HG03159 (cell line): ENCODE measurements around the gene PRSS33.

Experiments used
- ATAC-seq: cut with Tn5 transposase; IDR thresholded peaks from one replicate; pipeline ENCODE4 v1.9.1; 2021; ENCODE audit warnings: mild to moderate bottlenecking, moderate library complexity; ENCODE audit not compliant: unreplicated experiment

PRSS33 gene

DNA sequence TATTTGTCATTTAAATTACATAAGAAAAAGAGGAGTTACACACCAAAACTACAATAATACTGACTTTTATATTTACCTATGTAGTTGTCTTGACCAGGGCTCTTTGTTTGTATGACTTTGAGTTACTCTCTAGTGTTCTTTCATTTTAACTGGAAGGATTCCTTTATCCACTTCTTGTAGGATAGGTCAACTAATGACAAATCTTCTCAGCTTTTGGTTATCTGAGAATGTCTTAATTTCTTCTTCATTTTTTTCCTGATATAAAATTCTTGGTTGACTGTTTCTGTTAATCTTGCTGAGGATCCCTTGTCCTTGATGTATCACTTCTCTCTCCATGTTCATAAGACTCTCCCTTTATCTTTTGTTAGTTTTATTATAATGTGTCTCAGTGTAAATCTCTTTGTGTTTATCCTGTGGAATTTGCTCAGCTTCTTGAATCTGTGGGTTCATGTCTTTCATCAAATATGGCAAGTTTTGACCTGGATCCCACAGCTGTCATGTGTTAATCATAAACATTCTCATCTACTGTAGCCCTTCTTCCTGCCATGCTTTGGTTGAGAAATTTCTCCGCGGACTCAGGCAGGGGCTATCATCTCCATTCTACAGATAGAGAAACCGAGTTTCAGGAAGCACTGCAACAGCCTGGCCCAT lies 16.3 kb upstream of the PRSS33 start:
- no peak for ATAC-seq

DNA sequence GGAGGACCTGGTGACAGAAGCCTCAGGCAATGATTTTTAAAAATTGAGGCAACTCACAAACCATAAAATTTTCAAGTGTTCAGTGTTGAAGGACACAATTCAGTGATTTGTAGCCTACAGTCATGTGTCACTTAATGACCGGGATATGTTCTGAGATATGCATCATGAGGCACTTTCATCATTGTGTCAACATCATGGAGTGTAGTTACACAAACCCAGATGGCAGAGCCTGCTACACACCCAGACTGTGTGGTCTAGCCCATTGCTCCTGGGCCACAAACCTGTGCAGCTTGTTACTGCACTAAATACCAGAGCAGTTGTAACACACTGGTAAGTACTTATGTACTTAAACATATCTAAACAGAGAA lies 12.5 kb upstream of the PRSS33 start:
- no peak for ATAC-seq

DNA sequence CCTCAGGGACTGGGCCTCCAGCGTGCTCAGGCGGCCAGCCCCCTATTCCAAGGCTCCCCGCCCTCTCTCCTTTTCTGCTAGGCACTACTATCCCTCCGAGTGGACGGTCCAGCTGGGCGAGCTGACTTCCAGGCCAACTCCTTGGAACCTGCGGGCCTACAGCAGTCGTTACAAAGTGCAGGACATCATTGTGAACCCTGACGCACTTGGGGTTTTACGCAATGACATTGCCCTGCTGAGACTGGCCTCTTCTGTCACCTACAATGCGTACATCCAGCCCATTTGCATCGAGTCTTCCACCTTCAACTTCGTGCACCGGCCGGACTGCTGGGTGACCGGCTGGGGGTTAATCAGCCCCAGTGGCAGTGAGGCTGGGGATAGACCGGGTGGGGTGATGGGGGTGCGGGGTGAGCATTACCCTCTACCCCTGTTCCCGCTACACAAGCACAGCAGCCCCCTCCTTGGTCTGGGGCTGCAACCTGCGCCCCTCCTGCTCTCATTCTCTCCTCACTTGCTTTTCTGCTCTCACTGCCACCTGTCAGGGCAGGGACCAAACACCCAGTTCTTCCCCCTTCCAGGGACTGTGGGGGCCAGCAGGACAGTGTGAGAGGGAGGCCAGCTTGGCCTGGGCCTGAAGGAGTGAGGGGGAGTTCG lies 12.0 kb upstream of the PRSS33 start:
- no peak for ATAC-seq

DNA sequence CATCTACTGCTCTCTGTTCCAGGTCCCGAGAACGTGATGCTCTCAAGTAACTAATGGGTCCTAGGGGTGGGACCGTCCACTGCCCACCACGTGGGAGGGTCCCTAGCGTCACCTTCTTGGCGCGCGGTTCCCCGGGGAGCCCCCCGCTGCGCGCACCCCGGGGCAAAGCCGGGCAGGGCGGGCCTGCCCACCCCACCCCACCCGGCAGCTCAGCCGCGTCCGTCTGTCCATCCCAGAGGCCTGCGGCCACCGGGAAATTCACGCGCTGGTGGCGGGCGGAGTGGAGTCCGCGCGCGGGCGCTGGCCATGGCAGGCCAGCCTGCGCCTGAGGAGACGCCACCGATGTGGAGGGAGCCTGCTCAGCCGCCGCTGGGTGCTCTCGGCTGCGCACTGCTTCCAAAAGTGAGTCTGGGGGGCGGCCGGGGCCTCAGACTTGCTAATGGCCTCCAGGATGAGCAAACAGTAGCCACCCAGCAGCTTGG lies 11.4 kb upstream of the PRSS33 start:
- ATAC-seq, result no peak

DNA sequence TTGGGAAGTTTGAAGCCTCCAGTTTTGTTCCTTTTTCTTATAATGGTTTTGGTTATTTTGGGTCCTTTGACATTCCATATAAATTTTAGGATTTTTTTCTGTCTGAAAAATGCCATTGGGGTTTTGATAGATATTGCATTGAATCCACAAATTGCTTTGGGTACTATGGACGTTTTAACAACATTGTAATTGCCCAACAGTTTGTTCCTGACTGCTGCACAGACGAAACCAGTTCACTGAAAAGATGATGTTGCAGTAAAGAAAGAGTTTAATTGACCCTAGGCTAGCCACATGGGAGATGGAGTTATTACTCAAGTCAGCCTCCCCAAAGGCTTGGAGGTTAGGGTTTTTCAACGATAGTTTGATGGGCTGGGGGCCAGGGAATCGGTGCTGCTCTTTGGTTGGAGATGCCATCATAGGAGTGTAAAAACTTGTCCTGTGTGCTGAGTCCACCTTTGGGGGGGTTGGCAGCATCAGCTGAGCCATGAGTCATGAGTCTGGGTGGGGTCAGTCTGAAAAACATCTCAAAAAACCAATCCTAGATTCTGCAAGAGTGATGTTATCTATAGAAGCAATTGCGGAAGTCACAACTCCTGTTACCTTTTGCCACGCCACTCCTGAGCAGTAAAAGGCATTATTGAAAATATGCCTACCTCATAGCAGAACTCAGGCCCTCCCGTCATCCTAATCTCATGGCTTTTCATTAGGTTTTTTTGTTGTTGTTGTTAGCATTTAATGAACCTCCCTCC lies 8.2 kb upstream of the PRSS33 start:
- ATAC-seq, result no peak

DNA sequence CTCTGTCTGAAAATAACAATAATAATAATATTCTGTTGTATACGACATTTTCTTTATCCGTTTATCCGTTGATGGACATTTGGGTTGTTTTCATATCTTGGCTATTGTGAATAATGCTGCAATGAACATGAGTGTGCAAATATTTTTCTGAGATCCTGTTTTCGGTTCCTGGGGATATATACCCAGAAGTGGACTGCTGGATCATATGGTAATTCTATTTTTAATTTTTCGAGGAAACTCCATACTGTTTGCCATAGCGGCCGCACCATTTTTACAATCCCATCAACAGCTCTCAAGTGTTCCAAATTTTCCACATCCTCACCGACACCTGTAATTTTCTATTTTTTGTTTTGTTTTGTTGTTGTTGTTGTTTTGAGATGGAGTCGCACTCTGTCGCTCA lies 5.6 kb upstream of the PRSS33 start:
- no peak for ATAC-seq

DNA sequence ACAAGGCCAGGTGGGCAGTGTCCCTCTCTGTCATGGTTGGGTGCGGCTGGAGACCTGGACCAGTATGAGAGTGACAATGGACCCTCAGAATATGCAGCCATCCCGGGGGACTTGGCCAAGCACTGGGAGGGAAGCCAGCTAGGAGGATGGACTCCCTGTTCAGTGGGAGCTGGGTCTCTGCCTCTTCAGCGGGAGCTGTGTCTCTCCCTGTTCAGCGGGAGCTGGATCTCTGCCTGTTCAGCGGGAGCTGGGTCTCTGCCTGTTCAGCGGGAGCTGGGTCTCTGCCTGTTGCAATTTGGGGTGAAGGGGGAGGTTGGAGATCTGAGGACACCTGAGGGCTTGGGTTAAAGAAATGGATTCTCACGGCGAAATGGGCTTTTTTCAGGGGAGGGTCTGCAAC lies 3.8 kb upstream of the PRSS33 start:
- ATAC-seq, result no peak

DNA sequence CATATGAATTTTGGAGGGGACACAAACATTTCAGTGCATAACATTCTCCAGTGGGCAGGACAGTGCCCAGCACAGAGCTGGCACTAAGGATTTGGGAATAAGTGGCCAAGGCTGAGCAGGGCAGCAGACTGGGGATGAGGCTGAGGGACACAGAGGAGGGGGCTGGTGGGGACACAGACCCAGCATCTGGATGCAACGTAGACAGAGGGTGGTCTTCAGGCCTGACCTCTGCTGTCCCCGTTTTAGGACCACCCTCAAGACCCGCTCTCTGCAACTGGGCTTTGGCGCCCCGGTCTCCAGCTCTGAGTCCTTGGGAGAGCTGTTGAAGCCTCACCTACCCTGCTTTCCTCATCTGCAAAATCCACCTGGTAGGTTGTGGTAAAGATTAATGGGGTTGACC lies 3.3 kb upstream of the PRSS33 start:
- ATAC-seq, result no peak

DNA sequence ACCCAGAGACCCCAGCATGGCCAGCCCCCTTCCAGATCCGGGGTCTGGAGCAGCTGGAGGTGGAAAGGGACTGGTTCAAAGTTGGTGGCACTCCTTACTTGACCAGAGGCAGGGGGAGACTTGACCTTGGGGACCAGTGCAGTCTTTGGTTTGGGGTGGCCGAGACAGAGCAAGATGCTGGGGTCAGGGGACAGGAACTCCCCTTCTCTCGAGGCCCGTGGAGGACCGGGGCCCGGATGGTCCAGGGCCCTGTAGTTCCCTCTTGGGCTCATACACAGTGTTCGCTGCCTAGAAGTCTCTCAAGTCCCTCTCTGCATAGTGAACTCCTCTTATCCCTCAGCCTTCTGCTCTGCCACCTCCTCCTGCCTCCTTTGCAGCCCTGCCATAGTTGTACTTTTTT lies 601 bp upstream of the PRSS33 start:
- no peak for ATAC-seq

DNA sequence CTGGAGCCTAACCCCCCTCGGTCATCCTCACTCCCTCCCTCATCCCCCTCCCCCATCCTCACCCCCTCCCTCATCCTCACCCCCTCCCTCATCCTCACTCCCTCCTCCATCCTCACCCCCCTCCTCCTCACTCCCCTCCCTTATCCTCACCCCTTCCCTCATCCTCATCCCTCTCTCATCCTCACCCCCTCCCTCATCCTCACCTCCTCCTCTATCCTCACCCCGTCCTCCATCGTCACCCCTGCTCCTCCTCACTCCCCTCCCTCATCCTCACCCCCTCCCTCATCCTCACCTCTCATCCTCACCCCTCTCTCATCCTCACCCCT lies 571 bp downstream of the PRSS33 start:
- ATAC-seq, result no peak

DNA sequence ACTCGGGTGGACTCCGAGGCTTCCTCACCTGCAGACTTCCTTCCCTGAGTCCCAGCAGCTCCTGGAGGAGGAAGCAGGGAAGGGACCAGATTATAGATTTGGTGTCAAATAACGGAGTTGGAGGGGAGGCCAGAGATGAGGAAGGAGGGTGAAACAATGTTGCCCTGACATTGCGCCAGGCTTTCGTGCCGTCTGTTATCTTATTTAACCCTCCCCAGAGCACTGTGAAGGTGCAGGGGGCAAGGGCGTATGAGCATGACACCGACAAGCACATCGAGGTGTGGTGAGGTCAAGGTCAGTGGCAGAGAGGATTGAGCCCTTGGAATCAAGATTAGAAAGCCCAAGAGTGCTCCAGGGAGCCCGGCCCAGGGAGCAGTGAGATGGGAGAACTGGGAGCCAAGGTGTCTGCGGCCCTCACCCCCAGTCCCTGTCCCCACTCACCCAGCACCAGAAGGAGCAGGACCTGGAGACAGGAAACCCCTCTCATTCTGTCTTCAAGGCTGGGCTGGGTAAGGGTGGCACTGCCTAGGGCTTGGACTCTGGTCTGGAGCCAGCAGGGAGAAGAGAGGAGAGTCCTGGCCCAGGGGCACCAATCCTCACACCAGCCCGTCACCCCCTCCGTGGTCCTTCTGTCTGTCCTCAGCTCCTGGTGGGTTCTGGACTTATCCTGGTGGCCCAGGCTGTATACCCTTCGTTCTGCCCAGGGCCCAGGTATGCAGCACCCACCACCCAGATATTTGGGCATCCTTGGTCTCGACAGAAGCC lies 1.1 kb downstream of the PRSS33 start:
- ATAC-seq, result no peak

DNA sequence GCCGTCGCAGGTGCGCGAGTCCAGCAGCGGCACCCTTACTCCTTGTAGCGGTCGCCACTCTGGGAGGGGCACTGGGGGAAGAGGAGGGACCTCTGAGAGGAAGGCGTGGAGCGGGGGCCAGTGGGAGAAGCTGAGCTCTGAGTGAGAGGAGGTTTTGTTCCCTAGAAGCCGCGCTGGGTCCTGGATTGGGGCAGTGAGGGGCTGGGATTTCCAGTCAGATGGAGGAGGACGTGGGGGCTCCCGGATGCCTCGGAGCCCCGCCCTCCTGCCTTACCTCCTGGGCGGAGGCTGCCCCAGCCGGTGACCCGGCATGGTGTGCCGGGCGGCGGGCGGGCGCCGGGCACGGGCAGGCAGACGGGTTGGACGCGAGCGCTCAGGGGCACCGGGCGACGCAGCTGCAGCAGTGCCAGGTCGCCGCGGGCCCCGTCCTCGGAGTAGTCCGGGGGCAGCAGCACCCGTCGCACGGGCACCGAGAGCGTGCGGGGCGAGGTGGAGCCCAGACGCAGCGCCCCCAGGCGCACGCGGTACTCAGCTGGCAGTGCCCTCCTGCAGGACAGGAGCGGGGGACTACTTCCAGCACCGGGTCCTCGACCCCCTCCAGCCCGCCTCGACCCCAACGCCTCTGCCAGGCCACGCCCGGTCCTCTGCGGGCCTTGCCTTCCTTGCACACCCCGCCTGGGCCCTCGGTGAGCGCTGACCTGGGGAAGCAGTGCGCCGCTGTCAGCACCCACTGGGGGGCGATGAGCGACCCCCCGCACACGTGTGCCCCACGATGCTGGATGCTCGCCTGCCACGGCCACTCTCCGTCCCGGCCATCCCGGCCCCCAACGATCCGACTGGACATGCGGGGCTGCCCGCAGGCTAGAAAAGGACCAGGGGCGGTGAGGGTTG lies 2.0 kb downstream of the PRSS33 start:
- ATAC-seq, result no peak

DNA sequence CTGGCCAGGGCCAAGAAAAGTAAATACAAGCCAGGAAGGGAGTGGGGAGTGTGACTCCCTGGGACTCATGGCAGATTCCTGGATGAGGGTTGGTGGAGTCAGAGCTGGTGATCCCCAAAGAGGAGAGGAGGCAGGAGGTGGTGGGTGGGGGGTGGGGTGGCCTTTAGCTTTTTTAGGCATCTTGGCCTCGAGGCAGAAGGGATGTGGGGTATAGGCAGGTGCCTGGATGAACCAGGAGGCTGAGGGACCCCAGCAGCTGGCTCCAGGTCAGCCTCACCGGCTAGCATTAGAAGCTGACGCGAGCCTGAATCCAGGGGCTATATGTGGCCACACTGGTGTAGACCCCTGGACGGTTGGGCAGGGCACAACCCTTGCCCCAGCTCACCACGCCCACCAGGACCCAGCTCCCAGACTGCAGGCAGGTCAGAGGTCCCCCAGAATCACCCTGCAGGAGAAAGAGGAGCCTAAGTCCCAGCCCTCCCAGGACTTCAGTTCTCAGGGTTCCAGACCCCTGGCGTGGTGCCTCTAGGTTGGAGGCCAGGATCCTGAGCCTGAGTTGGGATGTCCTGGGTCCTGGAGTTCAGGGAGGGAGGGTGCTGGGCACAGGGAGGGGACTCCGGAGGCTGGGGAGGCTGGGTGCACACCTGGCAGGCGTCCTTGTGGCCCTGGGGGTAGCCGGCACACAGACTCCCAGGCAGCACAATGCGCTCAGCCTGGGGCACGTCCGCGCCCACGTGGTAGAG lies 2.8 kb downstream of the PRSS33 start:
- no peak for ATAC-seq

DNA sequence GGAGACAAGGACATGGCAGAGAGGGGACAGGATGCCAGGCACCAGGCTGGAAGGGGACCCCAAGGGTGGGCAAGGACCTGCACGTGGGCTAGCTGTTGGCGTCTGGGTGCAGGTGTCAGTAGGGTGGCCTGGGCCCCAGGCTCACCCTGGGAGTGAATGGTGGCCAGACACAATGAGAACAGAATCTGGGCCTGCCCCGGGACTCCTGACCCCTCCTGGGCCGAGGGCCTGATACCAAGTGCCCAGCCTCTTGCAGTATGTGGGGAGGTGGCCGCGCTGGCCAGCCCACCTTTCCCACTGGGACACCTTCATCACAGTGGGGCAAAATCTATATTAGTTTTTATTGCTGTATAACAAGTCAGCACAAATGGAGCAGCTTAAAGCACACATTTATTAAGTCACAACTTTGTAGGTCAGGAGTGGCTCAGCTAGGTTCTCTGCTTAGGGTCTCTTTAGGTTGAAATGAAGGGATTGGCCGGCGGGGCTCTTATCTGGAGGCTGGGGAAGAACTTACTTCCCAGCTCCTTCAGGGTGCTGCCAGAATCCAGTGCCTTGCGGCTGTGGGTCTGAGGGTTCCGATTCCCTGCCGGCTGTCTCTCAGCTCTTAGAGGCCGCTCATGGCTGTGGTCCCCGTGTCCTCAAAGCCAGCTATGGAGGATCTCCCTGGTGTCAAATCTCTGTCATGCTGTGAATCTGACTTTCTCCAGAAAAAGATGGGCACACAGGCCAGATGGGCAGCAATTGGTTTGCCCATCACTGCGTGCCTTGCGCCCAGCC lies 3.6 kb downstream of the PRSS33 start:
- ATAC-seq, result no peak

DNA sequence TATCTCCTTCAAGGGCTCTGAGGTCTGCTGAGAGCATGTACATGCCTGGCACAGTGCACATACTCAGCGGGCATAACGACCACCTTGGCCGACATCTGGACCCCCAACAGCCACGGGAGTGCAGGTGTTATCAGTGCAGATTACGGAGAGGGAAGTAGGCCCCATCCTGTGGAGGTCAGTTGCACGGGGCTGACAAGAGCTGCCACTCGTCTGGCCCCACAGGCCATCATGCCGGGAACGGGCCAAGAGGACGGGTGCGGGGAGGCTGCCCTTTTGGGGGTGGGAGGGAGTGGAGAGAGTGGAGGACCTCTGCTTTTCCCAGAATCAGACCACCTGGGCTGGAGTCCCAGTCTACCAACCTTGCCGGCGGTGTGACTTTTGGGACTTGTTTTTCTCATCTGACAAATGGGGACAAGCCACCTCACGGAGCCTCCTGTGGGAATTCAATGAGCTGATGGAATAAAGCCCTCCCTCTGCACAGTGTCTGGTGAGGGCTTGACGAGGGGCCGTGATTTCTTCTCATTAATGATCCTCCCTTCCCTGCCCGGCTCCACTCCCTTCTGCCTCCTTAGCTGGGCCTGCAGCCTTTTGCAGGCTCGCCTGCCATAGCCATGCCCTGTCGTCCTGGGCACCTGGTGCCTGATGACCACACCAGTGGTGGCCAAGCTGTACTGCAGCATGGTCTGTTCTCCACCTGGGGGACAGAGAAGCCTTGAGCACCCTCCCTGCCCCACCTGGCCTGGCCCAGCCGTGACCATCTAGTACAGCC lies 4.6 kb downstream of the PRSS33 start:
- ATAC-seq, result no peak

DNA sequence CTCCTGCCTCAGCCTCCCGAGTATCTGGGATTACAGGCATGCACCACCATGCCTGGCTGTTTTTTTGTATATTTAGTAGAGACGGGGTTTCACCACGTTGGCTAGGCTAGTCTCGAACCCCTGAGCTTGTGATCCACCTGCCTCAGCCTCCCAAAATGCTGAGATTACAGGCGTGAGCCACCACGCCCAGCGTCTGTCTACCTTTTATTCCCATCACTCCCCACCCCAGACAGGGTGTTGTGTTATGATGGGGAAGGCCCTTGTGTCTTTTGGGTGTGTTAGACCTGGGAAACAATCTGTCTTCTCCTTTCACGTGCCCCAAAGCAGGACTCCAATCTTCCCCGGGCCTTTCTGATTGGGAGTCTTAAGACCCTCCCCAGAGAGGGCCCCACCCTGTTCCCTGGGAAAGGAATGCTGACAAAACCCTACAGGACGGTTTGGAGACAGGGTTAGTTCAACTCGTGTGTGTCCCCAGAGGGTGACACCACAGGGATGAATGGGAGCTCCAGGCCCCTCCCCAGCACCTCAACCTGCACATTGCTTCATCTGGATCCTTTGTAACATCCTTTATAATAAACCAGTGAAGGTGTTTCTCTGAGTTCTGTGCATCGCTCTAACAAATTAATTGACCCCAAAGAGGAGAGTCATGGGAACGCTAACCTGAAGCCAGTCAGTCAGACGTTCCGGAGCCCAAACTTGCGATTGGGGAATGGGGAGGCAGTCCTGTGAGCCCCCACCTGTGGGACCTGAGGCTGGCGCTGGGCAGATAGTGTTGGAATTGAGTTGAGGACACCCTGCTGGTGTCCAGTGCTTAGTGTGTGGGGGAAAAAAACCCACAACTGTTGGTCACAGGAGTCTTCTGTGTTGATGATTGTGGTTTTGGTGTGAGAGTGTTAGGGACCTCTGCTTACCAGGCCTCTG lies 7.1 kb downstream of the PRSS33 start:
- no peak for ATAC-seq

DNA sequence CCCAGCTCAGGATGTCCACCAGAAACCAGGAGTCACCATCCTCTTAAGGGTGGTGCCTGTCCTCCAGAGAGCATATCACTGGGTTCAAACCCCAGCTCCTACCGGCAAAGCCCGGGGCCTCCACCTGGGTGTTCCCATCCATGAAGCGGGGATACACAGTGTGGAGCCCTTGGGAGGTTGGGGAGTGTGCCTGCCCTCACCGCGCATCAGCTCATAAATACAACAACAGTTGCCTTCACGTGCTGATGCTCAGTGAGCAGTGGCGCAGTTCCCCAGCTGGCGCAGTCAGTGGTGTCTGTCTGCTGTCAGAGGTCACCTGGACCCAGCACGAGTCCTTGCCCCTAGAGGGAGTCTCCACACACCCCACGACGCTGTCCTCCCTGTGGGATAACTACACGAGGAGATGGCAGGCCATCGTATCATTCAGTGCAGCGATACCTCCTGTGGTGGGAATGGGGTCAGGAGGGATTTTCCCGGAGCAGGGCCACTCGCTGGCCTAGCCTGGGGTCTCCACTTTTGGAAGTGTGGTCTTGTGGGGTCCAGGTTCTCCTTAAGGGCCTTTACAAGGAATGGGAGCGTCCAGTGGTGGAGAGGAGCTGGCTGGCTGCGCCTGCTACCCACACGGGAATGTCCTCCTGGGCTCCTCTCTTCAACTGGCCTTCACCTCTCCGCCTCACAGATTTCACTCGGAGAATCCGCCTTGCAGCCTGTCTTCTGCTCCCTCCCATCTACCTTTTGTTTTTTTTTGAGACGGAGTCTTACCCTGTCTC lies 8.0 kb downstream of the PRSS33 start:
- no peak for ATAC-seq
